Choroid plexus epithelial cell (primary cell): ENCODE data around the gene OR5C1.
"Not testable (repeated sequence)": the region's sequence is repeated elsewhere in the genome, so short reads cannot be mapped to it uniquely, and the experiment has no call there.

Experiments used
- DNase-seq: peaks from one replicate; pipeline ENCODE4 v3.0.0-alpha.2; 2010; ENCODE audit warnings: low read depth
- H3K4me3 ChIP-seq: 2 replicates; pipeline ENCODE4 v1.5.1; 2011; ENCODE audit warnings: low read depth, mild to moderate bottlenecking, control low read depth, low read length, moderate library complexity
- TF ChIP-seq, protein P1 (sequence below): conservative IDR thresholded peaks from 2 replicates; pipeline ENCODE4 v1.5.1; 2011; ENCODE audit warnings: low read depth, mild to moderate bottlenecking, control low read depth, inconsistent platforms, low read length, moderate library complexity

The OR5C1 gene

DNA sequence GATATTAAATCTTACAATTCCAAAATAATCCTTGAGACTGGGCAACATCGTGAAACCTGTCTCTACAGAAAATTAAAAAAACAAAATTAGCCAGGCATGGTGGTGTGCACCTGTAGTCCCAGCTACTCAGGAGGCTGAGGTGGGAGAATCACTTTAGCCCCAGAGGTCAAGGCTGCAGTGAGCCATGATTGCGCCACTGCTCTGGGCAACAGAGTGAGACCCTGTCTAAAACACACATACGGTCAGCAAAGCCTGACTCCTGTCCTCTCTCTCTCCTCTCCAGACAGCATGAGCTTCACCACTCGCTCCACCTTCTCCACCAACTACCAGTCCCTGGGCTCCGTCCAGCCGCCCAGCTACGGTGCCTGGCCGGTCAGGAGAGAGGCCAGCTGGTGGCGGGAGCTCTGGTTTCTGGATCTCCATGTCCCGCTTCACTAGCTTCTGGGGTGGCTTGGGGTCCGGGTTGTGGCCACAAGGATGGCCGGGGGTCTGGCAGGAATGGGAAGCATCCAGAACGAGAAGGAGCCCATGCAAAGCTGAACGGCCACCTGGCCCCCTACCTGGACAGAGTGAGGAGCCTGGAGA lies 48.6 kb downstream of the OR5C1 start:
- DNase-seq, result no peak
- no peak overlapping the region for H3K4me3 ChIP-seq
- TF ChIP-seq, protein P1, sequence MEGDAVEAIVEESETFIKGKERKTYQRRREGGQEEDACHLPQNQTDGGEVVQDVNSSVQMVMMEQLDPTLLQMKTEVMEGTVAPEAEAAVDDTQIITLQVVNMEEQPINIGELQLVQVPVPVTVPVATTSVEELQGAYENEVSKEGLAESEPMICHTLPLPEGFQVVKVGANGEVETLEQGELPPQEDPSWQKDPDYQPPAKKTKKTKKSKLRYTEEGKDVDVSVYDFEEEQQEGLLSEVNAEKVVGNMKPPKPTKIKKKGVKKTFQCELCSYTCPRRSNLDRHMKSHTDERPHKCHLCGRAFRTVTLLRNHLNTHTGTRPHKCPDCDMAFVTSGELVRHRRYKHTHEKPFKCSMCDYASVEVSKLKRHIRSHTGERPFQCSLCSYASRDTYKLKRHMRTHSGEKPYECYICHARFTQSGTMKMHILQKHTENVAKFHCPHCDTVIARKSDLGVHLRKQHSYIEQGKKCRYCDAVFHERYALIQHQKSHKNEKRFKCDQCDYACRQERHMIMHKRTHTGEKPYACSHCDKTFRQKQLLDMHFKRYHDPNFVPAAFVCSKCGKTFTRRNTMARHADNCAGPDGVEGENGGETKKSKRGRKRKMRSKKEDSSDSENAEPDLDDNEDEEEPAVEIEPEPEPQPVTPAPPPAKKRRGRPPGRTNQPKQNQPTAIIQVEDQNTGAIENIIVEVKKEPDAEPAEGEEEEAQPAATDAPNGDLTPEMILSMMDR, result no peak

DNA sequence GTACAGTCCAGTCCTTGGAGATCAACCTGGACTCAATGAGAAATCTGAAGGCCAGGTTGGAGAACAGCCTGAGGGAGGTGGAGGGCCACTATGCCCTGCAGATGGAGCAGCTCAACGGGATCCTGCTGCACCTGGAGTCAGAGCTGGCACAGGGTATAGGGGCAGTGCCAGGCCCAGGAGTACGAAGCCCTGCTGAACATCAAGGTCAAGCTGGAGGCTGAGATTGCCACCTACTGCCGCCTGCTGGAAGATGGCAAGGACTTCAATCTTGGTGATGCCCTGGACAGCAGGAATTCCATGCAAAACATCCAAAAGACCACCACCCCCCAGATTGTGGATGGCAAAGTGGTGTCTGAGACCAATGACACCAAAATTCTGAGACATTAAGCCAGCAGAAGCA lies 49.7 kb downstream of the OR5C1 start:
- DNase-seq, H3K4me3 ChIP-seq: not testable (repeated sequence)
